Measurements from ENCODE around the gene RGL1. TPM values are rescaled to one million over a fixed set of nuclear protein-coding genes. Genes with fewer than 3 reads are reported as not detected.

The RGL1 gene
- total RNA-seq, 4 donors from 2014 or later = 11.6 to 22.5 (median 15.0) TPM

GRCh38 chr1:183840140-183840539 is 35.2 kb downstream of the RGL1 start:
- 95 to 100% methylated on average over 1 of the region's 1 CpG for WGBS, 2 donors
- H3K4me3 ChIP-seq (ENCODE audit: low read depth, poor library complexity, severe bottlenecking) = no peak overlapping the region
- intact Hi-C loops (cut with DNase I; ENCODE audit: low total_unique reads) = no loop called here
- no peak for DNase-seq (ENCODE audit: low spot score in 2 of 2)
- TF ChIP-seq CTCF (IDR thresholded peaks at IDR 0.05) (no peak), POLR2A (IDR thresholded peaks at IDR 0.05) (no peak)

- TF ChIP-seq POLR2A (IDR thresholded peaks at IDR 0.05) = no peak
- TF ChIP-seq CTCF (IDR thresholded peaks at IDR 0.05) = no peak
- intact Hi-C loops (cut with DNase I; ENCODE audit: low total_unique reads) = no loop called here
- 0% methylated on average over 1 of the region's 1 CpG for WGBS, 2 donors
- no peak for DNase-seq (ENCODE audit: low spot score in 2 of 2)
- H3K4me3 ChIP-seq (ENCODE audit: low read depth, poor library complexity, severe bottlenecking) = no peak overlapping the region
Observed at GRCh38 chr1:183841550-183841949, 36.6 kb downstream of the RGL1 start.

- intact Hi-C loops (cut with DNase I; ENCODE audit: low total_unique reads) = no loop called here
- WGBS, 2 donors = 33 to 34% methylated on average over 9 of the region's 9 CpGs
- peak in 1 of 2 donors; percentile 45 for DNase-seq (ENCODE audit: low spot score in 2 of 2)
- no peak overlapping the region for H3K4me3 ChIP-seq (ENCODE audit: low read depth, poor library complexity, severe bottlenecking)
- TF ChIP-seq CTCF (IDR thresholded peaks at IDR 0.05) (no peak), POLR2A (IDR thresholded peaks at IDR 0.05) (no peak)
Observed at GRCh38 chr1:183841950-183842794, 37.3 kb downstream of the RGL1 start.

- WGBS, 2 donors = 33 to 39% methylated on average over 2 of the region's 2 CpGs
- intact Hi-C loops (cut with DNase I; ENCODE audit: low total_unique reads) = no loop called here
- H3K4me3 ChIP-seq (ENCODE audit: low read depth, poor library complexity, severe bottlenecking) = no peak overlapping the region
- DNase-seq (ENCODE audit: low spot score in 2 of 2) = no peak
- TF ChIP-seq CTCF (IDR thresholded peaks at IDR 0.05) = no peak
- no peak for TF ChIP-seq POLR2A (IDR thresholded peaks at IDR 0.05)
Observed at GRCh38 chr1:183842795-183843144, 37.9 kb downstream of the RGL1 start.

- DNase-seq (ENCODE audit: low spot score in 2 of 2) = no peak
- no peak overlapping the region for H3K4me3 ChIP-seq (ENCODE audit: low read depth, poor library complexity, severe bottlenecking)
- 96 to 98% methylated on average over 2 of the region's 2 CpGs for WGBS, 2 donors
- intact Hi-C loops (cut with DNase I; ENCODE audit: low total_unique reads) = no loop called here
- TF ChIP-seq POLR2A (IDR thresholded peaks at IDR 0.05) = no peak
- no peak for TF ChIP-seq CTCF (IDR thresholded peaks at IDR 0.05)
Observed at GRCh38 chr1:183844806-183845205, 39.9 kb downstream of the RGL1 start.

- no peak for TF ChIP-seq CTCF (IDR thresholded peaks at IDR 0.05)
- no peak for TF ChIP-seq POLR2A (IDR thresholded peaks at IDR 0.05)
- intact Hi-C loops (cut with DNase I; ENCODE audit: low total_unique reads) = no loop called here
- WGBS, 2 donors = 94 to 96% methylated on average over 3 of the region's 3 CpGs
- H3K4me3 ChIP-seq (ENCODE audit: low read depth, poor library complexity, severe bottlenecking) = no peak overlapping the region
- no peak for DNase-seq (ENCODE audit: low spot score in 2 of 2)
Observed at GRCh38 chr1:183845681-183846080, 40.8 kb downstream of the RGL1 start.

All from lower leg skin (tissue), 4 donors.